ENCODE data around the gene TIPIN. TPM values are rescaled to one million over a fixed set of nuclear protein-coding genes. Genes with fewer than 3 reads are reported as not detected.
A peak's percentile ranks its signal among the peaks of the same experiment; 100 is the strongest.
"Not testable (repeated sequence)": the region's sequence is repeated elsewhere in the genome, so short reads cannot be mapped to it uniquely, and the experiment has no call there.

TIPIN gene
- total RNA-seq (2014; rRNA removed; shearing (Covaris generic)) = 54.1 and 58.1 TPM in 2 replicates

- Histone ChIP-seq H3K4me1 (peaks cover 5% of the 10 kb centered on the region; the same call in 1 of the 2 replicates), H3K27me3 (no peaks in the 10 kb centered on the region), H3K36me3 (peaks cover 16% of the 10 kb centered on the region), H3K27ac (peak within 1 kb of the TSS; percentile 84), H3K4me3 (peak within 1 kb of the TSS; percentile 83), H3K9me3 (replicated peaks) (no peaks in the 10 kb centered on the region)
- peak; percentile 97 to 98 for DNase-seq
Observed at GRCh38 chr15:66356359-66357236, at the start of gene TIPIN. Gene TIPIN (minus strand): TSS chr15:66356685. CDS start chr15:66352947, 3,738 bp downstream.

- H3K36me3 ChIP-seq = no peaks in the 10 kb centered on the region
- H3K27ac ChIP-seq = peak overlapping the region; percentile 79
- no peaks in the 10 kb centered on the region for H3K9me3 ChIP-seq (replicated peaks)
- DNase-seq = peak; percentile 54 to 90
- H3K4me1 ChIP-seq = peaks cover 62% of the 10 kb centered on the region
- no peaks in the 10 kb centered on the region for H3K27me3 ChIP-seq
- H3K4me3 ChIP-seq = peak overlapping the region; percentile 8
Observed at GRCh38 chr15:66405615-66406014, 49.1 kb upstream of the TIPIN start.

GRCh38 chr15:66405007-66405406 is 48.5 kb upstream of the TIPIN start:
- no peaks in the 10 kb centered on the region for H3K27me3 ChIP-seq
- peaks cover 56% of the 10 kb centered on the region for H3K4me1 ChIP-seq
- H3K9me3 ChIP-seq (replicated peaks) = no peaks in the 10 kb centered on the region
- DNase-seq = no peak
- no peaks in the 10 kb centered on the region for H3K36me3 ChIP-seq
- peak overlapping the region; percentile 8 for H3K4me3 ChIP-seq
- peak overlapping the region; percentile 79 for H3K27ac ChIP-seq

GRCh38 chr15:66404532-66404931 is 48.0 kb upstream of the TIPIN start:
- H3K4me3 ChIP-seq = peak overlapping the region; percentile 8; the same call in 1 of the 2 replicates
- no peaks in the 10 kb centered on the region for H3K9me3 ChIP-seq (replicated peaks)
- H3K4me1 ChIP-seq = peaks cover 52% of the 10 kb centered on the region
- peak; percentile 71 to 86 for DNase-seq
- no peaks in the 10 kb centered on the region for H3K36me3 ChIP-seq
- H3K27me3 ChIP-seq = no peaks in the 10 kb centered on the region
- peak overlapping the region; percentile 79 for H3K27ac ChIP-seq

GRCh38 chr15:66404122-66404521 is 47.6 kb upstream of the TIPIN start:
- Histone ChIP-seq H3K27me3 (no peaks in the 10 kb centered on the region), H3K27ac (peak overlapping the region; percentile 79), H3K36me3 (no peaks in the 10 kb centered on the region), H3K4me1 (peaks cover 47% of the 10 kb centered on the region), H3K4me3 (no peak overlapping the region), H3K9me3 (replicated peaks) (no peaks in the 10 kb centered on the region)
- no peak for DNase-seq

- H3K9me3 ChIP-seq (replicated peaks) = no peaks in the 10 kb centered on the region
- H3K4me3 ChIP-seq = no peak overlapping the region
- no peak for DNase-seq
- peaks cover 45% of the 10 kb centered on the region for H3K4me1 ChIP-seq
- peak overlapping the region; percentile 79; the same call in 1 of the 2 replicates for H3K27ac ChIP-seq
- H3K27me3 ChIP-seq = no peaks in the 10 kb centered on the region
- H3K36me3 ChIP-seq = no peaks in the 10 kb centered on the region
Observed at GRCh38 chr15:66403323-66403722, 46.8 kb upstream of the TIPIN start.

- Histone ChIP-seq H3K9me3 (replicated peaks) (no peaks in the 10 kb centered on the region), H3K27ac (no peak overlapping the region), H3K36me3 (no peaks in the 10 kb centered on the region), H3K27me3 (no peaks in the 10 kb centered on the region), H3K4me1 (peaks cover 45% of the 10 kb centered on the region), H3K4me3 (no peak overlapping the region)
- DNase-seq = no peak
Observed at GRCh38 chr15:66402761-66403284, 46.3 kb upstream of the TIPIN start.

- Histone ChIP-seq H3K9me3 (replicated peaks) (no peaks in the 10 kb centered on the region), H3K4me3 (no peak overlapping the region), H3K27ac (no peak overlapping the region), H3K4me1 (peaks cover 38% of the 10 kb centered on the region), H3K27me3 (no peaks in the 10 kb centered on the region), H3K36me3 (peaks cover 7% of the 10 kb centered on the region; the same call in 1 of the 2 replicates)
- no peak for DNase-seq
Observed at GRCh38 chr15:66401130-66402021, 44.9 kb upstream of the TIPIN start.

GRCh38 chr15:66400351-66400774 is 43.9 kb upstream of the TIPIN start:
- Histone ChIP-seq H3K27ac (no peak overlapping the region), H3K4me3 (no peak overlapping the region), H3K9me3 (replicated peaks) (no peaks in the 10 kb centered on the region), H3K36me3 (peaks cover 9% of the 10 kb centered on the region; the same call in 1 of the 2 replicates), H3K27me3 (no peaks in the 10 kb centered on the region), H3K4me1 (peaks cover 27% of the 10 kb centered on the region)
- no peak for DNase-seq

GRCh38 chr15:66399276-66399675 is 42.8 kb upstream of the TIPIN start:
- no peak overlapping the region for H3K4me3 ChIP-seq
- no peak for DNase-seq
- no peak overlapping the region for H3K27ac ChIP-seq
- peaks cover 17% of the 10 kb centered on the region for H3K4me1 ChIP-seq
- H3K27me3 ChIP-seq = no peaks in the 10 kb centered on the region
- peaks cover 9% of the 10 kb centered on the region; the same call in 1 of the 2 replicates for H3K36me3 ChIP-seq
- no peaks in the 10 kb centered on the region for H3K9me3 ChIP-seq (replicated peaks)

- Histone ChIP-seq H3K4me3 (no peak overlapping the region), H3K36me3 (peaks cover 22% of the 10 kb centered on the region), H3K4me1 (no peaks in the 10 kb centered on the region), H3K27me3 (no peaks in the 10 kb centered on the region), H3K9me3 (replicated peaks) (no peaks in the 10 kb centered on the region), H3K27ac (no peak overlapping the region)
- no peak for DNase-seq
Observed at GRCh38 chr15:66394915-66395314, 38.4 kb upstream of the TIPIN start.

GRCh38 chr15:66394472-66394871 is 38.0 kb upstream of the TIPIN start:
- H3K36me3 ChIP-seq = peaks cover 25% of the 10 kb centered on the region
- no peaks in the 10 kb centered on the region for H3K9me3 ChIP-seq (replicated peaks)
- no peaks in the 10 kb centered on the region for H3K4me1 ChIP-seq
- DNase-seq = no peak
- no peaks in the 10 kb centered on the region for H3K27me3 ChIP-seq
- H3K4me3 ChIP-seq = no peak overlapping the region
- H3K27ac ChIP-seq = no peak overlapping the region

- H3K27me3 ChIP-seq; H3K4me1 ChIP-seq; H3K27ac ChIP-seq; H3K9me3 ChIP-seq (replicated peaks); H3K4me3 ChIP-seq; DNase-seq: not testable (repeated sequence)
- peaks cover 28% of the 10 kb centered on the region for H3K36me3 ChIP-seq
Observed at GRCh38 chr15:66393037-66393436, 36.6 kb upstream of the TIPIN start.

GRCh38 chr15:66390678-66391077 is 34.2 kb upstream of the TIPIN start:
- H3K27me3 ChIP-seq = no peaks in the 10 kb centered on the region
- DNase-seq = no peak
- H3K27ac ChIP-seq = no peak overlapping the region
- H3K4me3 ChIP-seq = no peak overlapping the region
- H3K36me3 ChIP-seq = peaks cover 19% of the 10 kb centered on the region
- H3K4me1 ChIP-seq = 0 out of 2 replicates have a peak, but pooled peaks cover 4% of the 10 kb centered on the region
- H3K9me3 ChIP-seq (replicated peaks) = no peaks in the 10 kb centered on the region

All from SJCRH30 (cell line).